Uterus (tissue), 2 donors: Measurements from ENCODE around the gene PRR30.

ENCODE experiments used
- CTCF ChIP-seq, 4 experiments: fragments of 200-600 bp in 2 of 4; fragments of 450-650 bp in 2 of 4; sonication (generic) in 2 of 4; IDR thresholded peaks; one replicate each; pipeline ENCODE4 v1.5.1; 2016 to 2019; ENCODE audit warnings: antibody characterized with exemption in 4 of 4, mild to moderate bottlenecking in 2 of 4, moderate library complexity in 1 of 4
- POLR2A ChIP-seq, 2 donors: fragments of 450-650 bp; IDR thresholded peaks; one replicate each; pipeline ENCODE4 v1.6.1; 2016; ENCODE audit warnings: antibody characterized with exemption in 2 of 2, mild to moderate bottlenecking in 1 of 2, moderate library complexity in 1 of 2

GRCh38 chr2:27131429-27131828, 7.8 kb downstream of the PRR30 start:
- TF ChIP-seq CTCF (IDR thresholded peaks at IDR 0.05), result no peak
- TF ChIP-seq POLR2A (IDR thresholded peaks at IDR 0.05), result no peak
